WTC11 (cell line): Measurements from ENCODE around the gene MYL9. TPM values are rescaled to one million over a fixed set of nuclear protein-coding genes. Genes with fewer than 3 reads are reported as not detected.

ENCODE experiments used
- ATAC-seq: fragments of 200-7000 bp; cut with Tn5 transposase; 2 replicates; pipeline ENCODE4 v1.10.0; 2021; ENCODE audit warnings: mild to moderate bottlenecking, moderate library complexity
- CTCF ChIA-PET: fragments of 300-600 bp; sonication (Branson Sonifier 250); formaldehyde crosslinking; loops from one replicate; lab custom pipeline; 2021; ENCODE audit warnings: antibody characterized with exemption; lab: Charles Lee
- POLR2A ChIA-PET: fragments of 350-600 bp; sonication (Branson Sonifier 250); formaldehyde crosslinking; loops from one replicate; lab custom pipeline; 2021; ENCODE audit warnings: antibody characterized with exemption; lab: Charles Lee
- DNase-seq: peaks from one replicate; pipeline ENCODE4 v3.0.0; 2021; ENCODE audit warnings: low spot score
- H3K27ac Mint-ChIP-seq: 2 replicates; pipeline ENCODE4 v1.8.0; 2021; ENCODE audit warnings: mixed read lengths
- H3K27me3 Mint-ChIP-seq: 2 replicates; pipeline ENCODE4 v1.8.0; 2021; ENCODE audit warnings: low read depth, mild to moderate bottlenecking, moderate library complexity, mixed read lengths
- H3K36me3 Mint-ChIP-seq: 2 replicates; pipeline ENCODE4 v1.8.0; 2021; ENCODE audit warnings: mixed read lengths
- H3K4me1 Mint-ChIP-seq: 2 replicates; pipeline ENCODE4 v1.8.0; 2022; ENCODE audit warnings: mixed read lengths
- H3K4me3 Mint-ChIP-seq: 2 replicates; pipeline ENCODE4 v1.8.0; 2021; ENCODE audit warnings: mild to moderate bottlenecking, moderate library complexity, mixed read lengths
- H3K9me3 Mint-ChIP-seq: 2 replicates; pipeline ENCODE4 v1.8.0; 2021; ENCODE audit warnings: mixed read lengths
- CDX4 ChIP-seq: fragments of 250-450 bp; sonication (Bioruptor Pico); IDR thresholded peaks from 2 replicates; pipeline ENCODE4 v1.9.0; 2021; ENCODE audit warnings: moderate library complexity, mild to moderate bottlenecking, inconsistent platforms, borderline replicate concordance
- FOXP1 ChIP-seq: sonication (generic); formaldehyde crosslinking; IDR thresholded peaks from 2 replicates; pipeline ENCODE4 v1.8.0; 2022; ENCODE audit warnings: missing genetic modification reagents, mild to moderate bottlenecking, moderate library complexity, borderline replicate concordance
- GABPB1 ChIP-seq: sonication (generic); formaldehyde crosslinking; IDR thresholded peaks from 2 replicates; pipeline ENCODE4 v1.8.1; 2023; ENCODE audit warnings: mild to moderate bottlenecking, missing genetic modification reagents
- GRHL2 ChIP-seq: fragments of 250-450 bp; sonication (Bioruptor Pico); IDR thresholded peaks from 2 replicates; pipeline ENCODE4 v1.8.0; 2022; ENCODE audit warnings: mild to moderate bottlenecking, moderate library complexity; ENCODE audit not compliant: insufficient replicate concordance, severe bottlenecking
- HMGXB4 ChIP-seq: sonication (generic); formaldehyde crosslinking; IDR thresholded peaks from 2 replicates; pipeline ENCODE4 v1.8.1; 2023; ENCODE audit warnings: mild to moderate bottlenecking, moderate library complexity, missing genetic modification reagents
- JAZF1 ChIP-seq: fragments of 250-450 bp; sonication (Bioruptor Pico); IDR thresholded peaks from 2 replicates; pipeline ENCODE4 v1.9.0; 2021; ENCODE audit warnings: moderate library complexity, mild to moderate bottlenecking, inconsistent platforms
- NFYB ChIP-seq: sonication (generic); formaldehyde crosslinking; conservative IDR thresholded peaks from 2 replicates; pipeline ENCODE4 v1.8.0; 2022; ENCODE audit warnings: low read depth, missing genetic modification reagents
- NR3C1 ChIP-seq: sonication (generic); formaldehyde crosslinking; conservative IDR thresholded peaks from 2 replicates; pipeline ENCODE4 v1.8.1; 2023; ENCODE audit warnings: low read depth, mild to moderate bottlenecking, missing genetic modification reagents
- OVOL2 ChIP-seq: fragments of 250-450 bp; sonication (Bioruptor Pico); IDR thresholded peaks from 2 replicates; pipeline ENCODE4 v1.9.0; 2021; ENCODE audit warnings: mild to moderate bottlenecking, borderline replicate concordance
- SMAD4 ChIP-seq: sonication (generic); formaldehyde crosslinking; IDR thresholded peaks from 2 replicates; pipeline ENCODE4 v1.8.0; 2022; ENCODE audit warnings: mild to moderate bottlenecking, missing genetic modification reagents
- SP1 ChIP-seq: sonication (generic); formaldehyde crosslinking; conservative IDR thresholded peaks from 2 replicates; pipeline ENCODE4 v1.8.1; 2022; ENCODE audit warnings: missing genetic modification reagents
- TEAD1 ChIP-seq: sonication (generic); formaldehyde crosslinking; IDR thresholded peaks from 2 replicates; pipeline ENCODE4 v1.8.0; 2022; ENCODE audit warnings: mild to moderate bottlenecking, missing genetic modification reagents
- TEAD4 ChIP-seq: sonication (generic); formaldehyde crosslinking; IDR thresholded peaks from 2 replicates; pipeline ENCODE4 v1.8.0; 2022; ENCODE audit warnings: mild to moderate bottlenecking, missing genetic modification reagents
- ZBTB43 ChIP-seq: sonication (generic); formaldehyde crosslinking; IDR thresholded peaks from 2 replicates; pipeline ENCODE4 v1.8.1; 2023; ENCODE audit warnings: mild to moderate bottlenecking, missing genetic modification reagents
- ZNF512 ChIP-seq: sonication (generic); formaldehyde crosslinking; IDR thresholded peaks from 2 replicates; pipeline ENCODE4 v1.8.1; 2022; ENCODE audit warnings: missing genetic modification reagents, borderline replicate concordance
- total RNA-seq: library from RNA; stranded (reverse); gene quantifications from 3 replicates; pipeline ENCODE4 v1.2.3, GENCODE V29; 2021
- TF ChIP-seq, protein P1 (sequence below): fragments of 250-450 bp; sonication (Bioruptor Pico); conservative IDR thresholded peaks from 2 replicates; pipeline ENCODE4 v1.9.0; 2021; ENCODE audit warnings: mild to moderate bottlenecking
- TF ChIP-seq, protein P2 (sequence below): fragments of 200-600 bp; IDR thresholded peaks from 2 replicates; pipeline ENCODE4 v1.8.0; 2022; ENCODE audit warnings: antibody characterized with exemption
- TF ChIP-seq, protein P3 (sequence below): sonication (generic); formaldehyde crosslinking; IDR thresholded peaks from 2 replicates; pipeline ENCODE4 v1.8.0; 2023; ENCODE audit warnings: missing genetic modification reagents, mild to moderate bottlenecking, borderline replicate concordance
- TF ChIP-seq, protein P4 (sequence below): sonication (generic); formaldehyde crosslinking; IDR thresholded peaks from 2 replicates; pipeline ENCODE4 v1.8.1; 2022; ENCODE audit warnings: mild to moderate bottlenecking, moderate library complexity, missing genetic modification reagents
- TF ChIP-seq, protein P5 (sequence below): sonication (generic); formaldehyde crosslinking; IDR thresholded peaks from 2 replicates; pipeline ENCODE4 v1.8.1; 2023; ENCODE audit warnings: mild to moderate bottlenecking, missing genetic modification reagents

The MYL9 gene
- total RNA-seq, 1 experiment from 2014 or later = 54.7 TPM

- no peak for DNase-seq
- peaks cover 8% of the 10 kb centered on the region for H3K9me3 Mint-ChIP-seq
- ATAC-seq = no peak
- H3K4me3 Mint-ChIP-seq = no peak overlapping the region
- CTCF ChIA-PET = no interaction called here
- H3K36me3 Mint-ChIP-seq = peaks cover 53% of the 10 kb centered on the region
- no peak overlapping the region for H3K27ac Mint-ChIP-seq
- TF ChIP-seq GABPB1 (CRISPR knock-in tag) = no peak
- no peak for TF ChIP-seq CDX4 (CRISPR knock-in tag)
- no peak for TF ChIP-seq FOXP1 (CRISPR knock-in tag)
- TF ChIP-seq NR3C1 (CRISPR knock-in tag) = no peak
- TF ChIP-seq, protein P1, sequence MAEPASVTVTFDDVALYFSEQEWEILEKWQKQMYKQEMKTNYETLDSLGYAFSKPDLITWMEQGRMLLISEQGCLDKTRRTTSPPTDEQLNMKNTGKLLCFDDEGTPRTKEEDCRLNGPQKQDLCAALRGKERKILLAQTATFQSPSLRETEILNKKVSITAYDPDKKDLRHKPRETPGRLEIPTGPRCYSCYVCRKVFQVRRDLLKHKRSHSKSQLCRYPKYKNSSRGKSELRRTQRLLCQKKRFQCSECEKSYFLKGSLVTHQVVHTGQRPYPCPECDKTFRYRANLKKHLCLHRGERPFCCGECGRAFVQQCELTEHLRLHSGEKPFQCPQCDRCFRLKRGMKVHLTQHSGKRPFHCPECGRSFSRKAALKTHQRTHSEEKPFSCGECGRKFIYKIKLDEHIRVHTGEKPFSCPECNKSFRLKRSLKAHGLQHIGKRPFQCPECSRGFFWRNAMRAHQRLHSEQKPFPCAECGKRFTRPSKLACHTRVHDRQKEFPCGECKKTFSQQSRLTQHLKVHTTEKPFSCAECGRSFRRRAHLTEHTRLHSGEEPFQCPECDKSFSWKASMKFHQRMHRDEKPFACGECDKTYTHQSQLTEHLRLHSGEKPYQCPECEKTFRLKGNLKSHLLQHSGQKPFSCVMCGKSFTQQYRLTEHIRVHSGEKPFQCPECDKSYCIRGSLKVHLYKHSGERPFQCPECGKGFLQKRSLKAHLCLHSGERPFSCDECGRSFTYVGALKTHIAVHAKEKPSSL = no peak
- TF ChIP-seq SP1 (CRISPR knock-in tag) = no peak
- TF ChIP-seq TEAD4 = no peak
- TF ChIP-seq OVOL2 = no peak
- no peak for TF ChIP-seq HMGXB4 (CRISPR knock-in tag)
- no peak for TF ChIP-seq NFYB
- no peak for TF ChIP-seq GRHL2
- TF ChIP-seq, protein P2, sequence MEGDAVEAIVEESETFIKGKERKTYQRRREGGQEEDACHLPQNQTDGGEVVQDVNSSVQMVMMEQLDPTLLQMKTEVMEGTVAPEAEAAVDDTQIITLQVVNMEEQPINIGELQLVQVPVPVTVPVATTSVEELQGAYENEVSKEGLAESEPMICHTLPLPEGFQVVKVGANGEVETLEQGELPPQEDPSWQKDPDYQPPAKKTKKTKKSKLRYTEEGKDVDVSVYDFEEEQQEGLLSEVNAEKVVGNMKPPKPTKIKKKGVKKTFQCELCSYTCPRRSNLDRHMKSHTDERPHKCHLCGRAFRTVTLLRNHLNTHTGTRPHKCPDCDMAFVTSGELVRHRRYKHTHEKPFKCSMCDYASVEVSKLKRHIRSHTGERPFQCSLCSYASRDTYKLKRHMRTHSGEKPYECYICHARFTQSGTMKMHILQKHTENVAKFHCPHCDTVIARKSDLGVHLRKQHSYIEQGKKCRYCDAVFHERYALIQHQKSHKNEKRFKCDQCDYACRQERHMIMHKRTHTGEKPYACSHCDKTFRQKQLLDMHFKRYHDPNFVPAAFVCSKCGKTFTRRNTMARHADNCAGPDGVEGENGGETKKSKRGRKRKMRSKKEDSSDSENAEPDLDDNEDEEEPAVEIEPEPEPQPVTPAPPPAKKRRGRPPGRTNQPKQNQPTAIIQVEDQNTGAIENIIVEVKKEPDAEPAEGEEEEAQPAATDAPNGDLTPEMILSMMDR = no peak
- TF ChIP-seq, protein P3, sequence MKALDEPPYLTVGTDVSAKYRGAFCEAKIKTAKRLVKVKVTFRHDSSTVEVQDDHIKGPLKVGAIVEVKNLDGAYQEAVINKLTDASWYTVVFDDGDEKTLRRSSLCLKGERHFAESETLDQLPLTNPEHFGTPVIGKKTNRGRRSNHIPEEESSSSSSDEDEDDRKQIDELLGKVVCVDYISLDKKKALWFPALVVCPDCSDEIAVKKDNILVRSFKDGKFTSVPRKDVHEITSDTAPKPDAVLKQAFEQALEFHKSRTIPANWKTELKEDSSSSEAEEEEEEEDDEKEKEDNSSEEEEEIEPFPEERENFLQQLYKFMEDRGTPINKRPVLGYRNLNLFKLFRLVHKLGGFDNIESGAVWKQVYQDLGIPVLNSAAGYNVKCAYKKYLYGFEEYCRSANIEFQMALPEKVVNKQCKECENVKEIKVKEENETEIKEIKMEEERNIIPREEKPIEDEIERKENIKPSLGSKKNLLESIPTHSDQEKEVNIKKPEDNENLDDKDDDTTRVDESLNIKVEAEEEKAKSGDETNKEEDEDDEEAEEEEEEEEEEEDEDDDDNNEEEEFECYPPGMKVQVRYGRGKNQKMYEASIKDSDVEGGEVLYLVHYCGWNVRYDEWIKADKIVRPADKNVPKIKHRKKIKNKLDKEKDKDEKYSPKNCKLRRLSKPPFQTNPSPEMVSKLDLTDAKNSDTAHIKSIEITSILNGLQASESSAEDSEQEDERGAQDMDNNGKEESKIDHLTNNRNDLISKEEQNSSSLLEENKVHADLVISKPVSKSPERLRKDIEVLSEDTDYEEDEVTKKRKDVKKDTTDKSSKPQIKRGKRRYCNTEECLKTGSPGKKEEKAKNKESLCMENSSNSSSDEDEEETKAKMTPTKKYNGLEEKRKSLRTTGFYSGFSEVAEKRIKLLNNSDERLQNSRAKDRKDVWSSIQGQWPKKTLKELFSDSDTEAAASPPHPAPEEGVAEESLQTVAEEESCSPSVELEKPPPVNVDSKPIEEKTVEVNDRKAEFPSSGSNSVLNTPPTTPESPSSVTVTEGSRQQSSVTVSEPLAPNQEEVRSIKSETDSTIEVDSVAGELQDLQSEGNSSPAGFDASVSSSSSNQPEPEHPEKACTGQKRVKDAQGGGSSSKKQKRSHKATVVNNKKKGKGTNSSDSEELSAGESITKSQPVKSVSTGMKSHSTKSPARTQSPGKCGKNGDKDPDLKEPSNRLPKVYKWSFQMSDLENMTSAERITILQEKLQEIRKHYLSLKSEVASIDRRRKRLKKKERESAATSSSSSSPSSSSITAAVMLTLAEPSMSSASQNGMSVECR (CRISPR knock-in tag) = no peak
- no peak for TF ChIP-seq ZNF512
- TF ChIP-seq, protein P4, sequence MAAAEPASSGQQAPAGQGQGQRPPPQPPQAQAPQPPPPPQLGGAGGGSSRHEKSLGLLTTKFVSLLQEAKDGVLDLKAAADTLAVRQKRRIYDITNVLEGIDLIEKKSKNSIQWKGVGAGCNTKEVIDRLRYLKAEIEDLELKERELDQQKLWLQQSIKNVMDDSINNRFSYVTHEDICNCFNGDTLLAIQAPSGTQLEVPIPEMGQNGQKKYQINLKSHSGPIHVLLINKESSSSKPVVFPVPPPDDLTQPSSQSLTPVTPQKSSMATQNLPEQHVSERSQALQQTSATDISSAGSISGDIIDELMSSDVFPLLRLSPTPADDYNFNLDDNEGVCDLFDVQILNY = no peak
- TF ChIP-seq ZBTB43 (CRISPR knock-in tag) = no peak
- TF ChIP-seq SMAD4 (CRISPR knock-in tag) = no peak
- TF ChIP-seq, protein P5, sequence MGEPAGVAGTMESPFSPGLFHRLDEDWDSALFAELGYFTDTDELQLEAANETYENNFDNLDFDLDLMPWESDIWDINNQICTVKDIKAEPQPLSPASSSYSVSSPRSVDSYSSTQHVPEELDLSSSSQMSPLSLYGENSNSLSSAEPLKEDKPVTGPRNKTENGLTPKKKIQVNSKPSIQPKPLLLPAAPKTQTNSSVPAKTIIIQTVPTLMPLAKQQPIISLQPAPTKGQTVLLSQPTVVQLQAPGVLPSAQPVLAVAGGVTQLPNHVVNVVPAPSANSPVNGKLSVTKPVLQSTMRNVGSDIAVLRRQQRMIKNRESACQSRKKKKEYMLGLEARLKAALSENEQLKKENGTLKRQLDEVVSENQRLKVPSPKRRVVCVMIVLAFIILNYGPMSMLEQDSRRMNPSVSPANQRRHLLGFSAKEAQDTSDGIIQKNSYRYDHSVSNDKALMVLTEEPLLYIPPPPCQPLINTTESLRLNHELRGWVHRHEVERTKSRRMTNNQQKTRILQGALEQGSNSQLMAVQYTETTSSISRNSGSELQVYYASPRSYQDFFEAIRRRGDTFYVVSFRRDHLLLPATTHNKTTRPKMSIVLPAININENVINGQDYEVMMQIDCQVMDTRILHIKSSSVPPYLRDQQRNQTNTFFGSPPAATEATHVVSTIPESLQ (CRISPR knock-in tag) = no peak
- TF ChIP-seq JAZF1 (CRISPR knock-in tag) = no peak
- TF ChIP-seq TEAD1 (CRISPR knock-in tag) = no peak
- POLR2A ChIA-PET = no interaction called here
- H3K4me1 Mint-ChIP-seq = peaks cover 43% of the 10 kb centered on the region
- no peaks in the 10 kb centered on the region for H3K27me3 Mint-ChIP-seq
These were observed 41.0 kb downstream of the MYL9 start for GRCh38 chr20:36582322-36582721.
